Smooth muscle cell (in vitro differentiated cells): Measurements from ENCODE around the gene HDGFL3. TPM values are rescaled to one million over a fixed set of nuclear protein-coding genes. Genes with fewer than 3 reads are reported as not detected.
"Not testable (repeated sequence)": the region's sequence is repeated elsewhere in the genome, so short reads cannot be mapped to it uniquely, and the experiment has no call there.

Source experiments
- DNase-seq: peaks from one replicate; lab custom pipeline; 2025; ENCODE audit not compliant: unreplicated experiment; lab: John Stamatoyannopoulos, UW
- H2AFZ ChIP-seq: fragments of 200-600 bp; sonication (generic); 2 replicates; pipeline ENCODE4 v1.6.0; 2016; ENCODE audit warnings: antibody characterized with exemption, low read depth, mild to moderate bottlenecking
- H3F3A ChIP-seq: fragments of 200-600 bp; sonication (generic); 2 replicates; pipeline ENCODE4 v1.6.0; 2017; ENCODE audit warnings: antibody characterized with exemption, low read depth
- H3K27ac ChIP-seq: fragments of 200-600 bp; sonication (generic); 2 replicates; pipeline ENCODE4 v1.5.1; 2016; ENCODE audit warnings: low read depth, mild to moderate bottlenecking
- H3K27me3 ChIP-seq: fragments of 200-600 bp; sonication (generic); 2 replicates; pipeline ENCODE4 v1.6.1; 2016; ENCODE audit warnings: low read depth, mild to moderate bottlenecking
- H3K36me3 ChIP-seq: fragments of 200-600 bp; sonication (generic); 2 replicates; pipeline ENCODE4 v1.5.1; 2016; ENCODE audit warnings: low read depth
- H3K4me1 ChIP-seq: fragments of 200-600 bp; sonication (generic); 2 replicates; pipeline ENCODE4 v1.5.1; 2016; ENCODE audit warnings: low read depth
- H3K4me2 ChIP-seq: fragments of 200-600 bp; sonication (generic); 2 replicates; pipeline ENCODE4 v1.6.0; 2016; ENCODE audit warnings: mild to moderate bottlenecking
- H3K4me3 ChIP-seq: fragments of 200-600 bp; sonication (generic); 2 replicates; pipeline ENCODE4 v1.5.1; 2016; ENCODE audit warnings: mild to moderate bottlenecking
- H3K79me2 ChIP-seq: fragments of 200-600 bp; sonication (generic); 2 replicates; pipeline ENCODE4 v1.6.0; 2016; ENCODE audit warnings: low read depth, mild to moderate bottlenecking
- H3K9ac ChIP-seq: fragments of 200-600 bp; sonication (generic); 2 replicates; pipeline ENCODE4 v1.6.0; 2016; ENCODE audit warnings: low read depth
- H3K9me3 ChIP-seq: fragments of 200-600 bp; sonication (generic); replicated peaks from 2 replicates; pipeline ENCODE4 v1.5.1; 2016; ENCODE audit warnings: low read depth
- H4K20me1 ChIP-seq: fragments of 200-600 bp; sonication (generic); 2 replicates; pipeline ENCODE4 v1.6.0; 2016; ENCODE audit warnings: low read depth
- WGBS: methylation state at CpG from one replicate; pipeline ENCODE4 v1.1.7; 2016; ENCODE audit warnings: low lambda C conversion rate; 5-methylcytosine and 5-hydroxymethylcytosine counted together
- polyA plus RNA-seq: library from polyadenylated mRNA; unstranded; fragments of >200 nt; fragmentation: Nextera tagmentation; extraction: Ambion mirVana; gene quantifications from 2 replicates; pipeline ENCODE4 v1.2.1, GENCODE V29; 2016
- total RNA-seq: library from RNA; depleted of rRNA; stranded (reverse); fragments of >200 nt; gene quantifications from 2 replicates; pipeline ENCODE4 v1.2.3, GENCODE V29; 2014
- TF ChIP-seq, protein P1 (sequence below): fragments of 200-600 bp; sonication (generic); IDR thresholded peaks from 2 replicates; pipeline ENCODE4 v1.5.1; 2017; ENCODE audit warnings: borderline replicate concordance, mild to moderate bottlenecking, antibody characterized with exemption; ENCODE audit not compliant: insufficient read depth, poor library complexity, severe bottlenecking

HDGFL3 gene
- total and polyA plus RNA-seq, 2 experiments from 2014 or later, result 36.2 to 62.5 TPM

DNA sequence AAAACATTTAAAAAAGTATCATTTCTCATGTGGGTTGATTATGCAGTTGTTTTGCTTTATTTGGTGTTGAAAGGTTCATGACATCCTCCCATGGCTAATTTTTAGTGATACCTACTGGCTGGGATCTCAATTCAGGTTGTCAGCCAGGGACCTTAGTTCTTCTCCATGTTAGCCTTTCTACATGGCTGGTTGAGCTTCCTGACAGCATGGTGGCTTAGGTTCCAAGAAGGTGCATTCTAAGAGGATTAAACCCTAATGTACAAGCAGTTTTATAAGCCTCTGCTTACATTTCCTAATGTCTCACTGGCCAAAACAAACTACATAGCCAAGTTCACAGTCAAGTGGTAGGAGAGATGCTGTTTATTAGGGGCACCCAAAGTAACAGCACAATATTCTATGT lies 109.5 kb downstream of the HDGFL3 start:
- Histone ChIP-seq H3K9me3 (no peaks in the 10 kb centered on the region), H3K4me2 (no peak overlapping the region), H3K4me3 (no peak overlapping the region), H3K36me3 (no peaks in the 10 kb centered on the region), H2AFZ (no peak overlapping the region), H3K27me3 (peaks cover 95% of the 10 kb centered on the region), H3K79me2 (no peaks in the 10 kb centered on the region), H3K4me1 (no peaks in the 10 kb centered on the region), H3F3A (no peaks in the 10 kb centered on the region), H4K20me1 (no peaks in the 10 kb centered on the region), H3K9ac (no peak overlapping the region), H3K27ac (no peak overlapping the region)
- TF ChIP-seq, protein P1, sequence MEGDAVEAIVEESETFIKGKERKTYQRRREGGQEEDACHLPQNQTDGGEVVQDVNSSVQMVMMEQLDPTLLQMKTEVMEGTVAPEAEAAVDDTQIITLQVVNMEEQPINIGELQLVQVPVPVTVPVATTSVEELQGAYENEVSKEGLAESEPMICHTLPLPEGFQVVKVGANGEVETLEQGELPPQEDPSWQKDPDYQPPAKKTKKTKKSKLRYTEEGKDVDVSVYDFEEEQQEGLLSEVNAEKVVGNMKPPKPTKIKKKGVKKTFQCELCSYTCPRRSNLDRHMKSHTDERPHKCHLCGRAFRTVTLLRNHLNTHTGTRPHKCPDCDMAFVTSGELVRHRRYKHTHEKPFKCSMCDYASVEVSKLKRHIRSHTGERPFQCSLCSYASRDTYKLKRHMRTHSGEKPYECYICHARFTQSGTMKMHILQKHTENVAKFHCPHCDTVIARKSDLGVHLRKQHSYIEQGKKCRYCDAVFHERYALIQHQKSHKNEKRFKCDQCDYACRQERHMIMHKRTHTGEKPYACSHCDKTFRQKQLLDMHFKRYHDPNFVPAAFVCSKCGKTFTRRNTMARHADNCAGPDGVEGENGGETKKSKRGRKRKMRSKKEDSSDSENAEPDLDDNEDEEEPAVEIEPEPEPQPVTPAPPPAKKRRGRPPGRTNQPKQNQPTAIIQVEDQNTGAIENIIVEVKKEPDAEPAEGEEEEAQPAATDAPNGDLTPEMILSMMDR, result no peak
- DNase-seq, result no peak

DNA sequence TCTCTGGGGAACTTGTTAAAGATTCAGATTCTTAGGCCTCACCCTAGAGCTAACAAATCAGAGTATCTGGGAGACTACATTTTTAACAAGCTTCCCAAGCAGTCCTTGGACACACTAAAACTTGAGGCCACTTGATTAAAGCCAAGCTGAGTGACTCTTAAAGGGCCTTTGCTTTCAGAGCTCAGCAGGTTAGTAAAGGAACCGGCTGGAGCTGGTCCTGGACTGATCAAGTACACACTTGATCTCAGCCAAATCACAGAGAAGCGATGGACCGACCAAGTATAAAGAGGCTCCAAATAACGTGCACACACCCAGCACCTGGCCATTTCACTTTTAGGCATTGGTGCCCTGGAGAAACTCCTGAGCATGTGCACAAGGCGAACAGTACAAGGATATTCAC lies 113.0 kb downstream of the HDGFL3 start:
- Histone ChIP-seq H3F3A (no peaks in the 10 kb centered on the region), H3K4me2 (no peak overlapping the region), H3K27me3 (peaks cover 75% of the 10 kb centered on the region), H2AFZ (no peak overlapping the region), H3K4me3 (no peak overlapping the region), H3K9me3 (no peaks in the 10 kb centered on the region), H3K79me2 (no peaks in the 10 kb centered on the region), H3K9ac (no peak overlapping the region), H3K4me1 (peaks cover 7% of the 10 kb centered on the region), H3K27ac (no peak overlapping the region), H4K20me1 (no peaks in the 10 kb centered on the region), H3K36me3 (no peaks in the 10 kb centered on the region)
- TF ChIP-seq, protein P1, result no peak
- WGBS, result 90% methylated on average over 5 of the region's 5 CpGs
- no peak for DNase-seq

DNA sequence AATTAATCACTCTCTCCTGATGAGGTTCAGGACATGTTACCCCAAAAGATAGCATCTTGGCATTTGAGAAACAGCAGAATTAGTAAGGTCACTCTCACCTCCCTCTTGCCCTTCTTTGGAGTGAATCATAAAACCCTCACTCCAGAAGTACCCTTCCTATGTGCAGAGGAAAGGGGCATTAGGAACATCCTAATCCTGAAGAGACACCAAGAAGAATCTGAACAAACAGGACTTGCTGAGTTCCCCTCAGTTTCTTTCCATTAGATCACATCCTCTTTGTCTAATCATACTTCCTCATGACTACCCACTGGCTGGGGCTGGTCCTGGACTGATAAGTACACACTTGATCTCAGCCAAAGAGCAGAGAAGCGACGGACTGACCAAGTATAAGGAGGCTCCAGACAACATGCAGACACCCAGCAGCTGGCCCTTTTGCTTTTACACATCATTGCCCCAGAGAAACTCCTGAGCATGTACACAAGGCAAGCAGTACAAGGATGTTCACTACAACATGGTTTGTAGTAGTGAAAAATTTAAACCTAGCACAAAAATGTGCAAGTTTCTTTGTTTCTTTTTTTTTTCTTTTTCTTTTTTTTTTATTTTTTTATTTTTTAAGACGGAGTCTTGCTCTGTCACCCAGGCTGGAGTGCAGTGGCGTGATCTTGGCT lies 115.2 kb downstream of the HDGFL3 start:
- H4K20me1 ChIP-seq, result no peaks in the 10 kb centered on the region
- peaks cover 7% of the 10 kb centered on the region for H3K4me1 ChIP-seq
- H3K36me3 ChIP-seq, result no peaks in the 10 kb centered on the region
- no peaks in the 10 kb centered on the region for H3K9me3 ChIP-seq
- H3K27me3 ChIP-seq, result peaks cover 74% of the 10 kb centered on the region
- TF ChIP-seq, protein P1, result no peak
- H3K79me2 ChIP-seq, result no peaks in the 10 kb centered on the region
- H3K27ac ChIP-seq, result peak overlapping the region; percentile 15
- H3F3A ChIP-seq, result no peaks in the 10 kb centered on the region
- no peak overlapping the region for H3K4me3 ChIP-seq
- 52% methylated on average over 4 of the region's 4 CpGs for WGBS
- H3K9ac ChIP-seq, result no peak overlapping the region
- H3K4me2 ChIP-seq, result peak overlapping the region; percentile 33
- H2AFZ ChIP-seq, result peak overlapping the region; percentile 30
- no peak for DNase-seq

DNA sequence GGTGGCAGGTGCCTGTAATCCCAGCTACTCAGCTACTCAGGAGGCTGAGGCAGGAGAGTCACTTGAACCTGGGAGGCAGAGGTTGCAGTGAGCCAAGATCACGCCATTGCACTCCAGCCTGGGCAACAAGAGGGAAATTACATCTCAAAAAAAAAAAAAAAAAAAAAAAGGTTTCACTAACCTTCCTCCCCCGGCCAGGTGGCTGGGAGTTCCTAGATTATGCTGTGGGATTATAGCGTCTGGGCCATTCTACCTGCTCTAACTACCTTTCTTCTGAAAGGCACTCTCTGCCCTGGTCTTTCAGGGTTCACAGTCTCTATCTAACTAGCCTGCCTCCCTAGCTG lies 115.7 kb downstream of the HDGFL3 start:
- not testable (repeated sequence) for DNase-seq, H3K36me3 ChIP-seq
- peak overlapping the region; percentile 15 for H3K27ac ChIP-seq

More for the DNA sequence above, 115.7 kb downstream of the HDGFL3 start:
- not testable (repeated sequence) for H2AFZ ChIP-seq, H3K79me2 ChIP-seq, H3K9ac ChIP-seq, H3K9me3 ChIP-seq, H3F3A ChIP-seq, H3K4me1 ChIP-seq, H3K4me3 ChIP-seq, H4K20me1 ChIP-seq
- H3K4me2 ChIP-seq, result peak overlapping the region; percentile 33
- 92% methylated on average over 3 of the region's 3 CpGs for WGBS
- peaks cover 74% of the 10 kb centered on the region for H3K27me3 ChIP-seq
